Uterus (tissue), 4 donors: ENCODE measurements around the gene THEM4. TPM values are rescaled to one million over a fixed set of nuclear protein-coding genes. Genes with fewer than 3 reads are reported as not detected.
"Not testable (repeated sequence)": the region's sequence is repeated elsewhere in the genome, so short reads cannot be mapped to it uniquely, and the experiment has no call there.

ENCODE experiments used
- DNase-seq, 2 donors: peaks; one replicate each; pipeline ENCODE4 v3.0.0-alpha.2; 2019 to 2020
- H3K27ac ChIP-seq, 2 donors: fragments of 200-600 bp; sonication (generic); 1 replicate in 1 of 2; 2 replicates in 1 of 2; pipeline ENCODE4 v1.5.1; 2016 to 2018
- H3K27me3 ChIP-seq, 2 donors: fragments of 200-600 bp; sonication (generic); one replicate each; pipeline ENCODE4 v1.5.1; 2018 to 2019; ENCODE audit warnings: control low read depth in 1 of 2
- H3K36me3 ChIP-seq, 2 donors: fragments of 200-600 bp; sonication (generic); one replicate each; pipeline ENCODE4 v1.5.1; 2019; ENCODE audit warnings: control low read depth in 1 of 2
- H3K4me1 ChIP-seq, 2 donors: fragments of 200-600 bp; sonication (generic); one replicate each; pipeline ENCODE4 v1.5.1; 2018 to 2019; ENCODE audit warnings: control low read depth in 1 of 2
- H3K4me3 ChIP-seq, 2 donors: fragments of 200-600 bp; sonication (generic); 1 replicate in 1 of 2; 2 replicates in 1 of 2; pipeline ENCODE4 v1.5.1; 2018 to 2019; ENCODE audit warnings: mild to moderate bottlenecking in 1 of 2
- H3K9me3 ChIP-seq, 2 donors: fragments of 200-600 bp; sonication (generic); one replicate each; pipeline ENCODE4 v1.5.1; 2019; ENCODE audit warnings: control low read depth in 1 of 2
- CTCF ChIP-seq, 4 experiments: fragments of 200-600 bp in 2 of 4; fragments of 450-650 bp in 2 of 4; sonication (generic) in 2 of 4; IDR thresholded peaks; one replicate each; pipeline ENCODE4 v1.5.1; 2016 to 2019; ENCODE audit warnings: antibody characterized with exemption in 4 of 4, mild to moderate bottlenecking in 2 of 4, moderate library complexity in 1 of 4
- POLR2A ChIP-seq, 2 donors: fragments of 450-650 bp; IDR thresholded peaks; one replicate each; pipeline ENCODE4 v1.6.1; 2016; ENCODE audit warnings: antibody characterized with exemption in 2 of 2, mild to moderate bottlenecking in 1 of 2, moderate library complexity in 1 of 2
- intact Hi-C: fragments of 100-400 bp; cut with DNase I; formaldehyde crosslinking; loops from one replicate; pipeline ENCODE4 v1.15.1; 2023; ENCODE audit warnings: low total_unique reads
- total RNA-seq, 4 donors: library from RNA; depleted of rRNA in 3 of 4; stranded (reverse); fragments of >200 nt in 3 of 4; gene quantifications; one replicate each; pipeline versions ENCODE4 v1.1.0 to v1.2.4, GENCODE V29; 2014 to 2023
- donor health status: DM: yes; HTN: yes; CAD: no.

The THEM4 gene
- total RNA-seq, 4 donors from 2014 or later = 11.5 to 56.4 (median 18.3) TPM

GRCh38 chr1:151905070-151905442 lies 4.3 kb downstream of the THEM4 start:
- intact Hi-C loops = no loop called here
- H3K27ac ChIP-seq = no peak overlapping the region
- no peak overlapping the region for H3K4me3 ChIP-seq
- no peaks in the 10 kb centered on the region for H3K27me3 ChIP-seq
- TF ChIP-seq POLR2A (IDR thresholded peaks at IDR 0.05) (no peak), CTCF (IDR thresholded peaks at IDR 0.05) (no peak)
- H3K9me3 ChIP-seq = no peaks in the 10 kb centered on the region
- DNase-seq = no peak
- H3K4me1 ChIP-seq = no peaks in the 10 kb centered on the region
- no peaks in the 10 kb centered on the region for H3K36me3 ChIP-seq

GRCh38 chr1:151902858-151903257 lies 6.5 kb downstream of the THEM4 start:
- H3K36me3 ChIP-seq = no peaks in the 10 kb centered on the region
- no peak overlapping the region for H3K4me3 ChIP-seq
- intact Hi-C loops = no loop called here
- H3K27me3 ChIP-seq = no peaks in the 10 kb centered on the region
- no peak for DNase-seq
- H3K9me3 ChIP-seq = no peaks in the 10 kb centered on the region
- no peaks in the 10 kb centered on the region for H3K4me1 ChIP-seq
- TF ChIP-seq CTCF (IDR thresholded peaks at IDR 0.05) (no peak), POLR2A (IDR thresholded peaks at IDR 0.05) (no peak)
- H3K27ac ChIP-seq = no peak overlapping the region

GRCh38 chr1:151900804-151901203 lies 8.5 kb downstream of the THEM4 start:
- H3K27me3 ChIP-seq, intact Hi-C loops, H3K36me3 ChIP-seq, DNase-seq, H3K9me3 ChIP-seq, H3K4me3 ChIP-seq, H3K27ac ChIP-seq, H3K4me1 ChIP-seq: not testable (repeated sequence)

GRCh38 chr1:151898519-151898991 lies 10.8 kb downstream of the THEM4 start:
- Histone ChIP-seq H3K27ac (no peak overlapping the region), H3K9me3 (no peaks in the 10 kb centered on the region), H3K27me3 (no peaks in the 10 kb centered on the region), H3K36me3 (no peaks in the 10 kb centered on the region), H3K4me1 (no peaks in the 10 kb centered on the region), H3K4me3 (no peak overlapping the region)
- intact Hi-C loops = no loop called here
- TF ChIP-seq CTCF (IDR thresholded peaks at IDR 0.05) (no peak), POLR2A (IDR thresholded peaks at IDR 0.05) (no peak)
- DNase-seq = no peak

- H3K9me3 ChIP-seq = no peaks in the 10 kb centered on the region
- no peak for DNase-seq
- no peaks in the 10 kb centered on the region for H3K4me1 ChIP-seq
- no peaks in the 10 kb centered on the region for H3K27me3 ChIP-seq
- H3K4me3 ChIP-seq = no peak overlapping the region
- intact Hi-C loops = no loop called here
- H3K36me3 ChIP-seq = no peaks in the 10 kb centered on the region
- no peak for TF ChIP-seq CTCF (IDR thresholded peaks at IDR 0.05)
- TF ChIP-seq POLR2A (IDR thresholded peaks at IDR 0.05) = no peak
- H3K27ac ChIP-seq = no peak overlapping the region
Observed at GRCh38 chr1:151897991-151898431, 11.3 kb downstream of the THEM4 start.
